B cell (primary cell): ENCODE data around the gene PIGH. TPM values are rescaled to one million over a fixed set of nuclear protein-coding genes. Genes with fewer than 3 reads are reported as not detected.

Experiments
- ATAC-seq: fragments of 200-7000 bp; cut with Tn5 transposase; one replicate; pipeline ENCODE4 v1.10.0; 2021; ENCODE audit warnings: low read depth, mild to moderate bottlenecking, moderate number of reproducible peaks, moderate library complexity
- CTCF ChIA-PET: fragments of 350-600 bp; sonication (Branson Sonifier 250); formaldehyde crosslinking; loops from one replicate; lab custom pipeline; 2021; ENCODE audit warnings: antibody characterized with exemption, inconsistent platforms; lab: Charles Lee
- POLR2A ChIA-PET: fragments of 350-600 bp; sonication (Branson Sonifier 250); formaldehyde crosslinking; loops from one replicate; lab custom pipeline; 2021; ENCODE audit warnings: antibody characterized with exemption; lab: Charles Lee
- DNase-seq: peaks from one replicate; pipeline ENCODE4 v3.0.0; 2013
- H2AFZ ChIP-seq: 2 replicates; pipeline ENCODE4 v1.6.1; 2012; ENCODE audit warnings: mild to moderate bottlenecking, low read depth, low read length; ENCODE audit not compliant: insufficient read depth, poor library complexity, severe bottlenecking
- H3K27ac ChIP-seq, 2 donors: 1 replicate in 1 of 2; 2 replicates in 1 of 2; pipeline ENCODE4 v1.5.1; 2012 to 2013; ENCODE audit warnings: low read length in 2 of 2, mild to moderate bottlenecking in 2 of 2, moderate library complexity in 1 of 2
- H3K27me3 ChIP-seq, 4 experiments: fragments of 200-600 bp in 1 of 4; sonication (generic) in 1 of 4; replicated peaks in 1 of 4; 1 replicate in 2 of 4; 2 replicates in 2 of 4; pipeline versions ENCODE4 v1.6.1 to v1.7.0; 2013 to 2016; ENCODE audit warnings: low read length in 3 of 4, mild to moderate bottlenecking in 2 of 4, mixed read lengths in 1 of 4, moderate library complexity in 1 of 4; ENCODE audit not compliant: insufficient read depth in 4 of 4, control insufficient read depth in 3 of 4; ENCODE audit errors: control extremely low read depth in 1 of 4
- H3K36me3 ChIP-seq, 2 experiments: replicated peaks in 1 of 2; 1 replicate in 1 of 2; 2 replicates in 1 of 2; pipeline versions ENCODE4 v1.6.1 to v1.7.1; 2013; ENCODE audit warnings: low read length in 1 of 2; ENCODE audit not compliant: insufficient read depth in 2 of 2, control insufficient read depth in 1 of 2; ENCODE audit errors: control extremely low read depth in 1 of 2, extremely low read depth in 1 of 2
- H3K4me1 ChIP-seq, 2 donors: fragments of 200-600 bp in 1 of 2; sonication (generic) in 1 of 2; 1 replicate in 1 of 2; 2 replicates in 1 of 2; pipeline versions ENCODE4 v1.5.1 to v1.6.1; 2013 to 2017; ENCODE audit warnings: low read length in 2 of 2; ENCODE audit not compliant: control insufficient read depth in 2 of 2, insufficient read depth in 2 of 2
- H3K4me2 ChIP-seq: replicated peaks from 2 replicates; pipeline ENCODE3; 2012; ENCODE audit warnings: mild to moderate bottlenecking, low read depth, low read length; ENCODE audit not compliant: poor library complexity, severe bottlenecking
- H3K4me3 ChIP-seq, 5 experiments: fragments of 200-600 bp in 1 of 5; sonication (generic) in 1 of 5; 1 replicate in 3 of 5; 2 replicates in 2 of 5; pipeline versions ENCODE4 v1.5.1 to v1.7.0; 2011 to 2016; ENCODE audit warnings: low read length in 4 of 5, mild to moderate bottlenecking in 4 of 5, low read depth in 2 of 5, control low read depth in 1 of 5, moderate library complexity in 1 of 5; ENCODE audit not compliant: insufficient read depth in 1 of 5; ENCODE audit errors: control extremely low read depth in 1 of 5, extremely low read depth in 1 of 5
- H3K79me2 ChIP-seq: fragments of 200-600 bp; sonication (generic); one replicate; pipeline ENCODE4 v1.6.0; 2016; ENCODE audit warnings: low read length; ENCODE audit not compliant: control insufficient read depth, insufficient read depth
- H3K9ac ChIP-seq: fragments of 200-600 bp; sonication (generic); 2 replicates; pipeline ENCODE4 v1.6.1; 2017; ENCODE audit warnings: mild to moderate bottlenecking, low read length, moderate library complexity
- H3K9me3 ChIP-seq, 3 donors: one replicate each; pipeline versions ENCODE4 v1.6.1 to v1.7.1; 2013; ENCODE audit warnings: low read length in 2 of 3; ENCODE audit not compliant: control insufficient read depth in 2 of 3, insufficient read depth in 1 of 3; ENCODE audit errors: control extremely low read depth in 1 of 3
- H4K20me1 ChIP-seq: 2 replicates; pipeline ENCODE4 v1.6.0; 2012; ENCODE audit warnings: mild to moderate bottlenecking, low read length; ENCODE audit not compliant: insufficient read depth, control insufficient read depth, poor library complexity, severe bottlenecking
- H3K27ac Mint-ChIP-seq: one replicate; pipeline ENCODE4 v1.8.0; 2021; ENCODE audit warnings: mixed read lengths
- H3K27me3 Mint-ChIP-seq: one replicate; pipeline ENCODE4 v1.8.0; 2021; ENCODE audit warnings: mixed read lengths
- H3K4me1 Mint-ChIP-seq: one replicate; pipeline ENCODE4 v1.8.0; 2021; ENCODE audit warnings: mixed read lengths
- H3K4me3 Mint-ChIP-seq: one replicate; pipeline ENCODE4 v1.8.0; 2021; ENCODE audit warnings: mixed read lengths
- H3K9me3 Mint-ChIP-seq: one replicate; pipeline ENCODE4 v1.8.0; 2022; ENCODE audit warnings: mixed read lengths; ENCODE audit not compliant: insufficient read depth
- EZH2 ChIP-seq: IDR thresholded peaks from 2 replicates; pipeline ENCODE4 v1.6.1; 2012; ENCODE audit warnings: borderline replicate concordance, low read depth, mild to moderate bottlenecking, moderate library complexity, low read length; ENCODE audit not compliant: insufficient read depth, poor library complexity, severe bottlenecking
- WGBS: methylation state at CpG from one replicate; pipeline ENCODE4 v1.1.5; 2013; ENCODE audit warnings: missing lambda C conversion rate; ENCODE audit not compliant: insufficient coverage; 5-methylcytosine and 5-hydroxymethylcytosine counted together
- intact Hi-C: fragments of 100-400 bp; cut with micrococcal nuclease; formaldehyde crosslinking; loops from one replicate; pipeline ENCODE4 v1.10.0; 2022
- polyA minus RNA-seq: library from RNA; depleted of rRNA, polyadenylated mRNA; stranded (reverse); fragments of >200 nt; gene quantifications from 2 replicates; pipeline ENCODE4 v1.2.3, GENCODE V29; 2012
- polyA plus RNA-seq: library from polyadenylated mRNA; depleted of rRNA; stranded (reverse); fragments of >200 nt; gene quantifications from 2 replicates; pipeline ENCODE4 v1.2.3, GENCODE V29; 2012
- total RNA-seq, 2 donors: library from RNA; stranded (reverse); fragments of 120-200 nt in 1 of 2; gene quantifications; 1 replicate in 1 of 2; 2 replicates in 1 of 2; pipeline versions ENCODE4 v1.2.3 to v1.2.4, GENCODE V29; 2013 to 2022
- TF ChIP-seq, protein P1 (sequence below): fragments of 200-600 bp; IDR thresholded peaks from one replicate; pipeline ENCODE4 v1.8.0; 2022; ENCODE audit warnings: antibody characterized with exemption, mild to moderate bottlenecking

PIGH gene, protein sequence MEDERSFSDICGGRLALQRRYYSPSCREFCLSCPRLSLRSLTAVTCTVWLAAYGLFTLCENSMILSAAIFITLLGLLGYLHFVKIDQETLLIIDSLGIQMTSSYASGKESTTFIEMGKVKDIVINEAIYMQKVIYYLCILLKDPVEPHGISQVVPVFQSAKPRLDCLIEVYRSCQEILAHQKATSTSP
- total RNA-seq (26.7 and 30.4 TPM in 2 replicates), polyA plus RNA-seq (48.0 and 78.9 TPM in 2 replicates), polyA minus RNA-seq (33.7 and 52.1 TPM in 2 replicates)
- 26.6 TPM for total RNA-seq (2013)

DNA sequence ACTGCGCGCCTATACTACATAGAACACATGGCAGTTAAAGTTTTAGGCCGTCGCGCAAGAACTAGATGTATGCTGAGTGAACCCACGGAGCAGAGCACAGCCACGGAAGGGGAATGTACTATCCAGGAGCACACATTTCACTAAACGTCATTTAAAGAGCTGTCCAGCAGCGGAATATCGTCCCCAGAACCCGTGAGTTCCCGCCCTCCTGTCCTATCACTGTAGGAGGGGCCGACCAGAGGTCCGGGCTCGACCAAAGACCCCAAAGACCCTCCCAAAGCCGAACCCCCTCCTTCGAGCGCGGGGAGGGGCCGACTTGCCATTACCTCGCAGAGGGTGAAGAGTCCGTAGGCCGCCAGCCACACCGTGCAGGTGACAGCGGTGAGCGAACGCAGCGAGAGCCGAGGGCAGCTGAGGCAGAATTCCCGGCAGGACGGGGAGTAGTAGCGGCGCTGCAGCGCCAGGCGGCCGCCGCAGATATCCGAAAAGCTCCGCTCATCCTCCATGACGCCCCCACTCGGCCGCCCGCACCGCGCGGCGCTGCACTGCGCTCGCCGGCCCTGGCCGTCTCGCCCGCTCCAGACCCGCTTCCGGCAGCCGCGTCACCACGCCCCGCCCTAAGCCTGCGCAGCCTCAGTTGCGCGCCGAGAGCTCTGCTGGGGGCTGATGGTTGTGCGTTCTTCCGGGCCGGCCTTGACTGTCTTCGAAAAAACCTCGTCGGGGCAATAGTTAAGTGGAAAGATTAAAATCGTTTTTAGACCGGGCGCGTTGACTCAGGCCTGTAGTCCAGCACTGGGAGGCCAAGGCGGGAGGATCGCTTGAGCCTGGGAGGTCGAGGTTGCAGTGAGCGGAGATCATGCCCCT is at the start of gene PIGH:
TSS of gene PIGH (minus strand) at position 571 of the 864 bp plus-strand sequence. CDS start at position 506, 65 bp downstream.
- Histone ChIP-seq H3K27me3 (no peaks in the 10 kb centered on the region), H4K20me1 (peaks cover 12% of the 10 kb centered on the region), H3K9ac (peak within 1 kb of the TSS; percentile 95), H3K27ac (peak within 1 kb of the TSS; percentile 84 to 85), H3K9me3 (peaks cover 0 to 7% (median 0%) of the 10 kb centered on the region in 3 donors), H2AFZ (peak within 1 kb of the TSS; percentile 89), H3K4me1 (peaks cover 44 to 49% of the 10 kb centered on the region in 2 donors), H3K36me3 (peaks cover 0 to 9% of the 10 kb centered on the region in 2 experiments), H3K79me2 (peaks cover 47% of the 10 kb centered on the region), H3K4me3 (peak within 1 kb of the TSS; percentile 78 to 97 (median 94)), H3K4me2 (peak within 1 kb of the TSS; percentile 84)
- Mint-ChIP-seq H3K9me3 (peaks cover 4% of the 10 kb centered on the region), H3K27me3 (no peaks in the 10 kb centered on the region), H3K27ac (peak within 1 kb of the TSS; percentile 98), H3K4me1 (peaks cover 61% of the 10 kb centered on the region), H3K4me3 (peak within 1 kb of the TSS; percentile 90)
- TF ChIP-seq, protein P1, sequence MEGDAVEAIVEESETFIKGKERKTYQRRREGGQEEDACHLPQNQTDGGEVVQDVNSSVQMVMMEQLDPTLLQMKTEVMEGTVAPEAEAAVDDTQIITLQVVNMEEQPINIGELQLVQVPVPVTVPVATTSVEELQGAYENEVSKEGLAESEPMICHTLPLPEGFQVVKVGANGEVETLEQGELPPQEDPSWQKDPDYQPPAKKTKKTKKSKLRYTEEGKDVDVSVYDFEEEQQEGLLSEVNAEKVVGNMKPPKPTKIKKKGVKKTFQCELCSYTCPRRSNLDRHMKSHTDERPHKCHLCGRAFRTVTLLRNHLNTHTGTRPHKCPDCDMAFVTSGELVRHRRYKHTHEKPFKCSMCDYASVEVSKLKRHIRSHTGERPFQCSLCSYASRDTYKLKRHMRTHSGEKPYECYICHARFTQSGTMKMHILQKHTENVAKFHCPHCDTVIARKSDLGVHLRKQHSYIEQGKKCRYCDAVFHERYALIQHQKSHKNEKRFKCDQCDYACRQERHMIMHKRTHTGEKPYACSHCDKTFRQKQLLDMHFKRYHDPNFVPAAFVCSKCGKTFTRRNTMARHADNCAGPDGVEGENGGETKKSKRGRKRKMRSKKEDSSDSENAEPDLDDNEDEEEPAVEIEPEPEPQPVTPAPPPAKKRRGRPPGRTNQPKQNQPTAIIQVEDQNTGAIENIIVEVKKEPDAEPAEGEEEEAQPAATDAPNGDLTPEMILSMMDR = peak; percentile 82
- TF ChIP-seq EZH2 = no peak
- CTCF ChIA-PET = interaction anchor here (0.6 to 4.2 kb wide), 20 partner anchors 9 to 240 kb away, joined by 3 to 49 read pairs (median 5); partner anchors contain the start of genes ARG2, ATP6V1D, EIF2S1 and RDH11
- ATAC-seq (peak; percentile 90), DNase-seq (peak; percentile 95)
- intact Hi-C loops = loop anchor here (1.0 to 5.0 kb wide), 9 partner anchors 15 to 1797 kb away; partner anchors contain the start of genes ARG2, EIF2S1, ERH and RAD51B
- POLR2A ChIA-PET = interaction anchor here (0.9 to 1.9 kb wide), 5 partner anchors 20 to 240 kb away, joined by 4 to 7 read pairs (median 6); partner anchors contain the start of genes ARG2, ATP6V1D, RDH11 and TMEM229B
- WGBS = 3% methylated on average over 68 of the region's 77 CpGs
